Activated T-helper 17 cell treated with anti-CD3 and anti-CD28 coated beads, Interleukin-2, amount 50 U/mL, for 72 hours (primary cell): ENCODE data around the gene BEND7. TPM values are rescaled to one million over a fixed set of nuclear protein-coding genes. Genes with fewer than 3 reads are reported as not detected.

Experiments
- ATAC-seq: fragments of 150-1000 bp; cut with Tn5 transposase; replicated peaks from 2 replicates; pipeline ENCODE4 v1.10.0; 2021; ENCODE audit warnings: mild to moderate bottlenecking, moderate library complexity
- H3K27ac Mint-ChIP-seq: one replicate; pipeline ENCODE4 v1.8.0; 2022; ENCODE audit warnings: mixed read lengths
- H3K27me3 Mint-ChIP-seq: one replicate; pipeline ENCODE4 v1.8.0; 2022; ENCODE audit warnings: mixed read lengths
- H3K36me3 Mint-ChIP-seq: one replicate; pipeline ENCODE4 v1.8.0; 2022; ENCODE audit warnings: low read depth, mild to moderate bottlenecking, mixed read lengths
- H3K4me1 Mint-ChIP-seq: one replicate; pipeline ENCODE4 v1.8.0; 2022; ENCODE audit warnings: mixed read lengths
- H3K4me3 Mint-ChIP-seq: one replicate; pipeline ENCODE4 v1.8.0; 2022; ENCODE audit warnings: mild to moderate bottlenecking, mixed read lengths
- H3K9me3 Mint-ChIP-seq: one replicate; pipeline ENCODE4 v1.8.0; 2022; ENCODE audit warnings: mixed read lengths
- total RNA-seq, 2 donors: library from RNA; stranded (reverse); gene quantifications; one replicate each; pipeline ENCODE4 v1.2.3, GENCODE V29; 2022

Gene BEND7
- total RNA-seq, 2 donors from 2014 or later = not detected

DNA sequence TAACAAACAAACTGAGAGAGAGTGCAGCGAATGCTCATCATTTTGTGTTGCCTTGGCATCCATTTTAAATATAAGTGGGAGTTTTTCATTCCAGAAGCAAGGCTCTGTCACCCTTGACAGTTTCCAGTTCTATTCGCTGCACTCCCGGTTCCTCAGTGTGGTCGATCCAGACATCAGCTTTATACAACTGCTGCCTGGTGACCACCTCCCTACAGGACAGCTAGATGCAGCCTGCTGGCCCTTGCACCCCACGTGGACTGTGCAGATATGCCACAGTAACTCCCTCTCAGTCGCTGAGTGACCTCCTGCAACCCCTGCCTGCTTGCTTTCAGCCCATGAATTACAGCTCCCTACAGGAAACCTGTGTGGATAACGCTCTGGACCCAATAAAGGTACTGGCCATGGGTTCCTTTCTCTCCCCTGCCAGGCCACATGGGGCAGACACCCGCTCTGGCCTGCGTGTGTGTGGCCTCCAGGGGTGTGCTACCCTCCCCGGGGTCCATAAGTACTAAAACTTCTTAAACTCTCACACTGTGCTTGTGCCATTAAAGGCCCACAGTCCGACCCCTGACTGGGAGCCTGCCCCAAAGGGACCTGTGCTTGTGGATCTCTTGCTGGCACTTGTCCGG is 23.6 kb downstream of the BEND7 start:
- no peak for ATAC-seq
- Mint-ChIP-seq H3K4me1 (no peaks in the 10 kb centered on the region), H3K36me3 (no peaks in the 10 kb centered on the region), H3K4me3 (no peak overlapping the region), H3K27me3 (peaks cover 35% of the 10 kb centered on the region), H3K27ac (no peak overlapping the region), H3K9me3 (no peaks in the 10 kb centered on the region)

GRCh38 chr10:13503745-13504463 is 24.9 kb downstream of the BEND7 start:
- Mint-ChIP-seq H3K27ac (no peak overlapping the region), H3K27me3 (peaks cover 27% of the 10 kb centered on the region), H3K4me3 (no peak overlapping the region), H3K9me3 (no peaks in the 10 kb centered on the region), H3K36me3 (no peaks in the 10 kb centered on the region), H3K4me1 (no peaks in the 10 kb centered on the region)
- no peak for ATAC-seq

DNA sequence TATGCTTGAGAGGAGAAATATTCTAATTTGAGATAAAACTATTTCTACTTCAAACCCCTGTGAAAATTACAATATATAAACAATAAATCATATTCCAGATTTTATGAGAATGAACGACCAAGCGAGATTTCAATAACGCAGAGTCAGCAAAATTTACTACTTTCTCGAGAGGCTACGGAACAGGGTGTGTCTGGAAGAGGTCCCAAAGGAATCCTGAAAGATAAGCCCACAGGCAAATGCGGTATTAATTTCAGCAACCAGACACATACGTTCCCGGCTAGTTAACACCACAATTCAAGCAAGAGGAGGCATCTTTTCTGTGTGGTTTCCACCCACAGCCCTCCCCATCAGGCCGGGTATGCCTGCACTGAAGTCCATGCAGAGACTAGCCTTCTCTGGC is 26.4 kb downstream of the BEND7 start:
- H3K9me3 Mint-ChIP-seq = no peaks in the 10 kb centered on the region
- H3K27me3 Mint-ChIP-seq = peaks cover 24% of the 10 kb centered on the region
- no peaks in the 10 kb centered on the region for H3K36me3 Mint-ChIP-seq
- H3K4me3 Mint-ChIP-seq = no peak overlapping the region
- ATAC-seq = no peak
- no peak overlapping the region for H3K27ac Mint-ChIP-seq
- no peaks in the 10 kb centered on the region for H3K4me1 Mint-ChIP-seq

- H3K27me3 Mint-ChIP-seq = peaks cover 21% of the 10 kb centered on the region
- no peak overlapping the region for H3K27ac Mint-ChIP-seq
- no peaks in the 10 kb centered on the region for H3K4me1 Mint-ChIP-seq
- H3K4me3 Mint-ChIP-seq = no peak overlapping the region
- no peaks in the 10 kb centered on the region for H3K36me3 Mint-ChIP-seq
- no peaks in the 10 kb centered on the region for H3K9me3 Mint-ChIP-seq
- no peak for ATAC-seq
Measured at GRCh38 chr10:13500201-13500600, 28.6 kb downstream of the BEND7 start.

DNA sequence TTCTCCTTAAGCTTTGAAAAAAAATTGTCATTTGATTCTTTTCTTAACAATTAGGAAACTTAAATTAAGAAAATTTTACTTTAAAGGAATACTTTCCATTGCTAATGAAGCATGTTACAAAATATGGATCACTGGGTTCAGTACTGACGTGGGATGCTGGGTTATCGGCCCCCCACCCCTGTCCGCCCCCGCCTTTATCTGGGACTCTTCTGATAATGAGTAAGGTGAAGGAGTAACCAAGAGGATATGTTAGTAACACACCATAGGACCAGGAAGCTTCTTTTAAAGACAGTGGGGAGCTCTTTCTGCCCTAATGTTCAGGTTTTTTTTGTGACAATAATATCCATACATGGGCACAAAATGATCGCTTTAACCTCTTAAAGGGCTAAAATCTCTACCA is 29.7 kb downstream of the BEND7 start:
- Mint-ChIP-seq H3K9me3 (no peaks in the 10 kb centered on the region), H3K36me3 (no peaks in the 10 kb centered on the region), H3K4me1 (no peaks in the 10 kb centered on the region), H3K27ac (no peak overlapping the region), H3K4me3 (no peak overlapping the region), H3K27me3 (peaks cover 15% of the 10 kb centered on the region)
- no peak for ATAC-seq

- ATAC-seq = no peak
- no peak overlapping the region for H3K27ac Mint-ChIP-seq
- no peaks in the 10 kb centered on the region for H3K4me1 Mint-ChIP-seq
- peaks cover 7% of the 10 kb centered on the region for H3K27me3 Mint-ChIP-seq
- no peaks in the 10 kb centered on the region for H3K36me3 Mint-ChIP-seq
- H3K4me3 Mint-ChIP-seq = no peak overlapping the region
- H3K9me3 Mint-ChIP-seq = no peaks in the 10 kb centered on the region
Measured at GRCh38 chr10:13496931-13497330, 31.9 kb downstream of the BEND7 start.

GRCh38 chr10:13496164-13496563 is 32.6 kb downstream of the BEND7 start:
- H3K9me3 Mint-ChIP-seq = no peaks in the 10 kb centered on the region
- no peak for ATAC-seq
- no peaks in the 10 kb centered on the region for H3K36me3 Mint-ChIP-seq
- no peak overlapping the region for H3K27ac Mint-ChIP-seq
- peaks cover 7% of the 10 kb centered on the region for H3K27me3 Mint-ChIP-seq
- H3K4me3 Mint-ChIP-seq = no peak overlapping the region
- H3K4me1 Mint-ChIP-seq = no peaks in the 10 kb centered on the region

DNA sequence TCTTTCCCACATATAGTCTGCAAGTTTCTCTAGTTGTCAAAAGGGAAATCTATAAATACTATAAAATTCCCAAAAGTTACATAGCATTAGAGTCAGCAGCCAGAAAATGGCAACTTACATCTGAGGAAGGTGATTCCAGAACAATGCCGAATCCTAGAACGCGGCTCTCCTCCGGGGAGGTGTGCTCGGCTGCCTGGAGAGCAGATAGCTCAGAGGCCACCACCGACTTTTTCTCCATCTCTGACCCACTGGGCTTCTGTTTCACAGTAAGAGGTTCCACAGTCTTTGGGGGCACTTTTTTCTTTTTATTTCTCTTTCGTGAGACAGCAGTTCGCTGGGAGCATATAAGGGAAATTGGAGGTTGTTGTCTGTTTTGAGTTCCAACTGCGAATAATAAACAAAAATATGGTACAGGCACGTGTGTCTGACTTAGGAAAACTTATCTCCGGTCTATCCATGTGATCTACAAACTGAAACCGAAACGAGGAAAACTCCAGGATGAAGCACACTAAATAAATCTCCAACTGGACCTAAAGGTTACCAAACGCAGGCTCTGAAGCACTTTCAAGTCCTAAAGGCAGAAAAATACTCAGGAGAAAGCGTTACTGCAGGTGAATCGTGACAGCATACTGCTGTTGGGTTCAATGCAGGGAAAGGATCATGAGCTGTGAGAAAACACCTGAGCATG is 36.2 kb downstream of the BEND7 start:
- Mint-ChIP-seq H3K9me3 (no peaks in the 10 kb centered on the region), H3K36me3 (no peaks in the 10 kb centered on the region), H3K27ac (no peak overlapping the region), H3K27me3 (peaks cover 7% of the 10 kb centered on the region), H3K4me3 (no peak overlapping the region), H3K4me1 (no peaks in the 10 kb centered on the region)
- ATAC-seq = no peak

- H3K27me3 Mint-ChIP-seq = peaks cover 10% of the 10 kb centered on the region
- no peak overlapping the region for H3K4me3 Mint-ChIP-seq
- H3K4me1 Mint-ChIP-seq = no peaks in the 10 kb centered on the region
- H3K9me3 Mint-ChIP-seq = no peaks in the 10 kb centered on the region
- H3K36me3 Mint-ChIP-seq = no peaks in the 10 kb centered on the region
- no peak overlapping the region for H3K27ac Mint-ChIP-seq
- ATAC-seq = no peak
Measured at GRCh38 chr10:13491747-13492360, 37.0 kb downstream of the BEND7 start.

DNA sequence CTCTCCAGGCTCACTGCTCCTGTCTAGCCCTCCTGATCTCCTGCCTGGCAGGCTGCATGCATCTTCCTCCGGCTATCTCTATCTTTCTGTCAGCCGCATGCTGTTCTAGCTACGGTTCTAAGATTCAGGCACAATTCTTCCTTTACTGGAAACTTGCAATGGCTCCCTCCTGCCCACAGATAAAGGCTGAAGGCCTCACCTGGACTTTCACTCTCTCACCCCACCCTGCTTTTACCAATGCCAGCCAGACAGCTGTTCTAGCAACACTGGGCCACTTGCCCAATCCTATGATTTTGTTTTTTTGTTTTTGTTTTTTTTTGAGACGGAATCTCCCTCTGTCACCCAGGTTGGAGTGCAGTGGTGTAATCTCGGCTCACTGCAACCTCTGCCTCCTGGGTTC is 38.3 kb downstream of the BEND7 start:
- Mint-ChIP-seq H3K27me3 (peaks cover 7% of the 10 kb centered on the region), H3K27ac (no peak overlapping the region), H3K4me3 (no peak overlapping the region), H3K9me3 (no peaks in the 10 kb centered on the region), H3K4me1 (no peaks in the 10 kb centered on the region), H3K36me3 (no peaks in the 10 kb centered on the region)
- no peak for ATAC-seq

- no peak overlapping the region for H3K27ac Mint-ChIP-seq
- no peaks in the 10 kb centered on the region for H3K4me1 Mint-ChIP-seq
- no peaks in the 10 kb centered on the region for H3K9me3 Mint-ChIP-seq
- peaks cover 7% of the 10 kb centered on the region for H3K27me3 Mint-ChIP-seq
- ATAC-seq = no peak
- no peak overlapping the region for H3K4me3 Mint-ChIP-seq
- H3K36me3 Mint-ChIP-seq = no peaks in the 10 kb centered on the region
Measured at GRCh38 chr10:13489035-13489599, 39.7 kb downstream of the BEND7 start.

DNA sequence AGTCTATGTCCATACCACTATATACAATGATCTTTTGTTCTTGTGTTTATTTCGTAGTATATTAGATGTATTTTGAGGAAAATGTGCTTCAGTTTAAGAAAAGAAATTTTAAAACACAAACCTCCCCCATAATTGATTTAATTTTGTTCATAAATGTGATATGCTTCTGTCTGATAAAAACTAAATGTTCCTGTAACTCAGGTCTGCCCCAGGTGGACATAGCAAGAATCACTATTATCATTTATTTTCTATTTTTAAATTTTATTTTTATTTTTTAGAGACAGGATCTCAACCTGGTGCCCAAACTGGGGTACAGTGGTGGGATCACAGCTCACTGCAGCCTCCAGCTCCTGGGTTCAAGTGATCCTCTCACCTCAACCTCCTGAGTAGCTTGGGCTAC is 43.2 kb downstream of the BEND7 start:
- Mint-ChIP-seq H3K4me1 (no peaks in the 10 kb centered on the region), H3K9me3 (no peaks in the 10 kb centered on the region), H3K27me3 (peaks cover 19% of the 10 kb centered on the region), H3K27ac (no peak overlapping the region), H3K36me3 (no peaks in the 10 kb centered on the region), H3K4me3 (no peak overlapping the region)
- no peak for ATAC-seq

DNA sequence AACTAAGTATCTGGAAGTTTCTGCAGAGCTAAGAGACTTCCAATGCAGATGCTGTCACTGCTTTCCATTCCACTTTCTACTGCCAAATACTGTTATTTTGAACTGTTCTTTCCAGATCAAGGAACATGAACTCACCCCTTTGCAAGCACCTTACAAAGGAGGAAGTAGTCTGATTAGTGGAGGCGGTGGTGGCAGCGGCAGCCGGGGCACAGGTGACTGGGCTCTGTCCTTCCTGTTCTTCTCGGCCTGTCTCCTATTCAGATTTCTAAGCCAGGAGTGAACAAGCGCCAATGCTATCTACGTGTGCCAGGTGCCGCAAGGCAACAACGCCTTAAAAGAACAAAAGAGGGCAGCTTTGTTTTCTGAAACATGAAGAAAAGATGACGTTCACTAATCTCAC is 44.9 kb downstream of the BEND7 start:
- Mint-ChIP-seq H3K27ac (no peak overlapping the region), H3K27me3 (peaks cover 22% of the 10 kb centered on the region), H3K4me1 (no peaks in the 10 kb centered on the region), H3K36me3 (no peaks in the 10 kb centered on the region), H3K4me3 (no peak overlapping the region), H3K9me3 (no peaks in the 10 kb centered on the region)
- ATAC-seq = no peak

DNA sequence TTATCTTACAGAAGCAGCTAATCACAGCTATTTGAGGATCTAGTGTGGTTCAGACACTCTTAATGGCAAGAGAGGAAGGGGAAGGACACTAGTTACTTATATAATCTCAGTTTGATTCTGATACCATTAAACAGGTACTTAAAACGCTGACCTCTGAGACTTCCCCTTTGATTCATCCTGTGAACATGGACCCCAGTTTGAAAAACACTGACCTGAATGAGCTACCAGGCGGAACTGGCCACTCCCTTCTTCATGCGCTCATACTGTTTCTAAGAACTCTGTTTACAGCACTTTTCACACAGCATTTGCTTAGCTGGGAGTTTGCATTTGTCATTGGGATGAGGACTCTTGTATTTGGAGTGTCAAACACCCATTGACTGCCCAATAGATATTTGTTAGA is 45.7 kb downstream of the BEND7 start:
- Mint-ChIP-seq H3K36me3 (no peaks in the 10 kb centered on the region), H3K27me3 (peaks cover 22% of the 10 kb centered on the region), H3K4me3 (no peak overlapping the region), H3K4me1 (no peaks in the 10 kb centered on the region), H3K27ac (no peak overlapping the region), H3K9me3 (no peaks in the 10 kb centered on the region)
- no peak for ATAC-seq
